Parathyroid adenoma (tissue), 2 donors: Measurements from ENCODE around the gene BRMS1.
"Not testable (repeated sequence)": the region's sequence is repeated elsewhere in the genome, so short reads cannot be mapped to it uniquely, and the experiment has no call there.

Experiments
- H2AFZ ChIP-seq: fragments of 300-600 bp; sonication (generic); one replicate; pipeline ENCODE4 v1.7.0; 2017; ENCODE audit warnings: antibody characterized with exemption, mild to moderate bottlenecking
- H3K27ac ChIP-seq: fragments of 300-600 bp; sonication (generic); one replicate; pipeline ENCODE4 v1.7.0; 2017
- H3K27me3 ChIP-seq: fragments of 300-600 bp; sonication (generic); one replicate; pipeline ENCODE4 v1.7.0; 2017; ENCODE audit warnings: low read length; ENCODE audit not compliant: control insufficient read depth, insufficient read depth
- H3K36me3 ChIP-seq: fragments of 300-600 bp; sonication (generic); one replicate; pipeline ENCODE4 v1.7.0; 2017; ENCODE audit warnings: low read length; ENCODE audit not compliant: control insufficient read depth, insufficient read depth
- H3K4me1 ChIP-seq: fragments of 300-600 bp; sonication (generic); one replicate; pipeline ENCODE4 v1.7.0; 2017; ENCODE audit warnings: control low read depth
- H3K4me2 ChIP-seq: fragments of 300-600 bp; sonication (generic); one replicate; pipeline ENCODE4 v1.7.0; 2017; ENCODE audit warnings: low read length
- H3K4me3 ChIP-seq: fragments of 300-600 bp; sonication (generic); one replicate; pipeline ENCODE4 v1.7.0; 2017; ENCODE audit warnings: low read depth, low read length
- H3K79me2 ChIP-seq: fragments of 300-600 bp; sonication (generic); one replicate; pipeline ENCODE4 v1.7.0; 2017; ENCODE audit warnings: control low read depth
- H3K9ac ChIP-seq: fragments of 300-600 bp; sonication (generic); one replicate; pipeline ENCODE4 v1.7.0; 2017; ENCODE audit warnings: mild to moderate bottlenecking
- H3K9me3 ChIP-seq: fragments of 300-600 bp; sonication (generic); one replicate; pipeline ENCODE4 v1.7.0; 2017; ENCODE audit warnings: low read length; ENCODE audit not compliant: control insufficient read depth
- TF ChIP-seq, protein P1 (sequence below): fragments of 300-600 bp; sonication (generic); IDR thresholded peaks from one replicate; pipeline ENCODE4 v1.7.0; 2017; ENCODE audit warnings: antibody characterized with exemption, mild to moderate bottlenecking
- donor health status: primary hyperparathyroidism.

Gene BRMS1

DNA sequence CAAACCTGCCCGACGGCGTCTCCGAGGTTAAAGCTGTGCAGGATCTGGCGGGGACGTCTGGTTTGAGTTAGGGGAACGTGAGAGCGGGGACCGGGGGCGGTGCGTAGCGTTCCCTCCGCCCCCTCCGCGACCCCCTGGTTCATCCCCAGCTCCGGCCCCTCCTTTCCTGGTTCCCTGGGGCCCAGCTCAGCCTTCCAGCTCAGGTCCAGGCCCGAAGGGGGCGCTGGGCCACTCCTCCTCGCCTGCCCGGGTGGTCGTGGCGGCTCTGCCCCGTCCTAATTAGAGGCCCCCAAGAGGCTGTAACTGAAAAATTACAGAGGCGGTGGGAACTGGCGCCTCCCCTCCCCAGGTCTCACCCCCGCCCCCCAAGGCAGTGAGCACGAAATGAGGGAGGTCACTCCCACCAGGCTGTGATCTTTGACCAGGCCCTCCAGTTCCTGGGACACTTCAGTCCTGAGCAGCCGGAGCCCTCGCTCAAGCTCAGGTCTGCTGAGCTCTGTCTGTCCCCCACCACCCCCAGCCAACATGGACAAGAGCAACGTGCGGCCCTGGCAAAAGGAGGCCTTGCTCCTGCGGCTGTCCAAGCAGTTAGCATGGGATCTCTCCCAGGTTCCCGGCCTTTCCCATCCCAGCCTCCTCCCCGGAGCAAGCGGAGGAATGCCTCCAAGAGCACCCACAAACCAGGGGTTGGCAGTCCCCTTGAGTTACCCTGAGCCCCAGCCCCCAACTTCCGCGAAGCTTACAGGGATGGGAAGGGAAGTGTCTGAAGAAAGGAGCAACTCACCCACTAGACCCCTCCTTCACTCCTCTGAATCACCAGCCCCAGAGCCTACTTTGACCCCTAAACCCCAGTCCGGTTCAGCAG, 31.4 kb downstream of the BRMS1 start:
- Histone ChIP-seq H3K4me3 (peak overlapping the region; percentile 45), H3K79me2 (no peaks in the 10 kb centered on the region), H2AFZ (peak overlapping the region; percentile 75), H3K9me3 (no peaks in the 10 kb centered on the region), H3K9ac (no peak overlapping the region), H3K27me3 (no peaks in the 10 kb centered on the region), H3K36me3 (no peaks in the 10 kb centered on the region), H3K27ac (peak overlapping the region; percentile 69), H3K4me2 (peak overlapping the region; percentile 67), H3K4me1 (peaks cover 2% of the 10 kb centered on the region)
- TF ChIP-seq, protein P1, sequence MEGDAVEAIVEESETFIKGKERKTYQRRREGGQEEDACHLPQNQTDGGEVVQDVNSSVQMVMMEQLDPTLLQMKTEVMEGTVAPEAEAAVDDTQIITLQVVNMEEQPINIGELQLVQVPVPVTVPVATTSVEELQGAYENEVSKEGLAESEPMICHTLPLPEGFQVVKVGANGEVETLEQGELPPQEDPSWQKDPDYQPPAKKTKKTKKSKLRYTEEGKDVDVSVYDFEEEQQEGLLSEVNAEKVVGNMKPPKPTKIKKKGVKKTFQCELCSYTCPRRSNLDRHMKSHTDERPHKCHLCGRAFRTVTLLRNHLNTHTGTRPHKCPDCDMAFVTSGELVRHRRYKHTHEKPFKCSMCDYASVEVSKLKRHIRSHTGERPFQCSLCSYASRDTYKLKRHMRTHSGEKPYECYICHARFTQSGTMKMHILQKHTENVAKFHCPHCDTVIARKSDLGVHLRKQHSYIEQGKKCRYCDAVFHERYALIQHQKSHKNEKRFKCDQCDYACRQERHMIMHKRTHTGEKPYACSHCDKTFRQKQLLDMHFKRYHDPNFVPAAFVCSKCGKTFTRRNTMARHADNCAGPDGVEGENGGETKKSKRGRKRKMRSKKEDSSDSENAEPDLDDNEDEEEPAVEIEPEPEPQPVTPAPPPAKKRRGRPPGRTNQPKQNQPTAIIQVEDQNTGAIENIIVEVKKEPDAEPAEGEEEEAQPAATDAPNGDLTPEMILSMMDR, result no peak

GRCh38 chr11:66312549-66313320, 32.2 kb downstream of the BRMS1 start:
- Histone ChIP-seq H3K4me1 (no peaks in the 10 kb centered on the region), H3K27ac (peak overlapping the region; percentile 83), H3K4me3 (peak overlapping the region; percentile 57), H2AFZ (peak overlapping the region; percentile 84), H3K9ac (no peak overlapping the region), H3K36me3 (no peaks in the 10 kb centered on the region), H3K4me2 (peak overlapping the region; percentile 87), H3K27me3 (no peaks in the 10 kb centered on the region), H3K79me2 (no peaks in the 10 kb centered on the region), H3K9me3 (no peaks in the 10 kb centered on the region)
- TF ChIP-seq, protein P1, result no peak

- no peaks in the 10 kb centered on the region for H3K4me1 ChIP-seq
- peak overlapping the region; percentile 87 for H3K4me2 ChIP-seq
- H3K27me3 ChIP-seq, result no peaks in the 10 kb centered on the region
Measured at GRCh38 chr11:66311965-66312548, 32.8 kb downstream of the BRMS1 start.

GRCh38 chr11:66311470-66311964, 33.4 kb downstream of the BRMS1 start:
- peak overlapping the region; percentile 83 for H3K27ac ChIP-seq
- no peaks in the 10 kb centered on the region for H3K4me1 ChIP-seq
- no peaks in the 10 kb centered on the region for H3K9me3 ChIP-seq
- H3K27me3 ChIP-seq, result no peaks in the 10 kb centered on the region
- H3K9ac ChIP-seq, result no peak overlapping the region
- H2AFZ ChIP-seq, result peak overlapping the region; percentile 84
- peak overlapping the region; percentile 57 for H3K4me3 ChIP-seq
- H3K4me2 ChIP-seq, result peak overlapping the region; percentile 87
- TF ChIP-seq, protein P1, result peak; percentile 81
- H3K36me3 ChIP-seq, result no peaks in the 10 kb centered on the region
- no peaks in the 10 kb centered on the region for H3K79me2 ChIP-seq

More at GRCh38 chr11:66311965-66312548, 32.8 kb downstream of the BRMS1 start:
- peak overlapping the region; percentile 83 for H3K27ac ChIP-seq
- H3K9ac ChIP-seq, result no peak overlapping the region
- H3K9me3 ChIP-seq, result no peaks in the 10 kb centered on the region
- peak overlapping the region; percentile 84 for H2AFZ ChIP-seq
- TF ChIP-seq, protein P1, result peak; percentile 3
- no peaks in the 10 kb centered on the region for H3K36me3 ChIP-seq
- peak overlapping the region; percentile 57 for H3K4me3 ChIP-seq
- H3K79me2 ChIP-seq, result no peaks in the 10 kb centered on the region

DNA sequence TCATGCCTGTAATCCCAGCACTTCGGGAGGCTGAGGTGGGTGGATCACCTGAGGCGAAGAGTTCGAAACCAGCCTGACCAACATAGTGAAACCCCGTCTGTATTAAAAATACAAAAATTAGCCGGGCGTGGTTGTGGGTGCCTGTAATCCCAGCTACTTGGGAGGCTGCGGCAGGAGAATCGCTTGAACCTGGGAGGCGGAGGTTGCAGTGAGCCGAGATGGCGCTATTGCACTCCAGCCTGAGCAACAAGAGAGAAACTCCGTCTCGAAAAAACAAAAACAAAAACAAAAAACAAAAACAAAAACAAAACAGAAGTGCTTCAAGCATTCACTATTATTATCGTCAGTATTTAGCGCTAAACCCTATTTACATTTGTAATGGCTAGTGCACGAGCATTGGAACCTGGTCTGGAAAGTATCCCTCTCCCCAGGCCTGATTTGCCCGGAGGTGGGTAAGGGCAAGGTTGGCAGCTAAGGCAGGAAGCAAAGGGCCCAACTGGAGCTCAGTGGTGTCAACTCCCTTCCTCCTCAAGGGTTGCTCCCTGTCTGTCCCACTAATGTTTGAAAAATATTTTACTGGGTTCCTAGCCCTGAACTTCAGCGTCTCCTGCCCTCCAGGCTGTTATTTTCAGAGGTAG, 34.0 kb downstream of the BRMS1 start:
- not testable (repeated sequence) for H3K36me3 ChIP-seq, H3K27ac ChIP-seq, H3K4me3 ChIP-seq, H3K9ac ChIP-seq, H2AFZ ChIP-seq, H3K9me3 ChIP-seq, H3K79me2 ChIP-seq, H3K4me1 ChIP-seq, H3K4me2 ChIP-seq, H3K27me3 ChIP-seq
